Renal pelvis (tissue), 4 donors: ENCODE data around the gene CUL2. TPM values are rescaled to one million over a fixed set of nuclear protein-coding genes. Genes with fewer than 3 reads are reported as not detected.
"Not testable (repeated sequence)": the region's sequence is repeated elsewhere in the genome, so short reads cannot be mapped to it uniquely, and the experiment has no call there.

Experiments
- DNase-seq: peaks from one replicate; pipeline ENCODE4 v3.0.0-alpha.2; 2013
- polyA plus RNA-seq, 3 donors: library from polyadenylated mRNA; unstranded; fragments of 120-200 nt; gene quantifications; one replicate each; pipeline ENCODE4 v1.2.1, GENCODE V29; 2013; ENCODE audit not compliant: insufficient read length in 3 of 3

Gene CUL2
- polyA plus RNA-seq, 3 donors: 34.1 to 38.0 (median 37.9) TPM

GRCh38 chr10:35091994-35092790 lies 2.1 kb upstream of the CUL2 start:
- no peak for DNase-seq

GRCh38 chr10:35089611-35090161 lies 455 bp downstream of the CUL2 start:
- DNase-seq: peak; percentile 57

- no peak for DNase-seq
These were observed 6.9 kb downstream of the CUL2 start for GRCh38 chr10:35083242-35083641.

DNA sequence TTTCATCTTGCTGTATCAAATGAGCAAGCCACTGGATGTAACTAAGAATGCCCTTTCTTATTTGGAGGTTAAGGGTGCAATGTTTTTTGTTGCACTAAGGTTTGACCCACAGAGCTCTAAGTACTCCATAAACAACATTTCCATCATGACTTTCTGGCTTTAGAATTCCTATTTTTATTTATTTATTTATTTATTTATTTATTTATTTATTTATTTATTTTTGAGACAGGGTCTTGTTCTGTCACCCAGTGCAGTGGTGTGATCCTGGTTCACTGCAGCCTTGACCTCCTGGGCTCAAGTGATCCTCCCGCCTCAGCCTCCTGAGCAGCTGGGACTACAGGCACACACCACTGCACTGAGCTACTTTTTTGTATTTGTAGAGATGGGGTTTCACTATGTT lies 9.9 kb downstream of the CUL2 start:
- not testable (repeated sequence) for DNase-seq

GRCh38 chr10:35079763-35080162 lies 10.4 kb downstream of the CUL2 start:
- no peak for DNase-seq

DNA sequence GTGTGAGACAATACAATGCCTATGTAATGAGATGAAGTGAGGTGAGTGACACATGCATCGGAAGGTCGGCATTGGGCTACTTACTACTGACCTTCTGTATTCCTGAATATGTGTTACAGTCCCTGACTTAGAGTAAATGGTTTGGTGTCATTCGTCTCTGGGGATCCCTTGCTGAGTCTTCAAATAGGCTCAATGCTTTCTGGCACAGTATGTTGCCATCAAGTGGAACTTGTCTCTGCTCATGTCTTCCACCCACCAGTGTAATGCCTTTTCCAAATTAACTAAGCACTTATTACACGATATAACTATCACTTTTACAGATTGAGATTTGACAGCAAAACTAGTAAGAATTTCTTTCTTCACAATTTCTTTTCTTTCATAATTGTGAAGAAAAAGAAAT lies 10.9 kb downstream of the CUL2 start:
- DNase-seq: no peak

DNA sequence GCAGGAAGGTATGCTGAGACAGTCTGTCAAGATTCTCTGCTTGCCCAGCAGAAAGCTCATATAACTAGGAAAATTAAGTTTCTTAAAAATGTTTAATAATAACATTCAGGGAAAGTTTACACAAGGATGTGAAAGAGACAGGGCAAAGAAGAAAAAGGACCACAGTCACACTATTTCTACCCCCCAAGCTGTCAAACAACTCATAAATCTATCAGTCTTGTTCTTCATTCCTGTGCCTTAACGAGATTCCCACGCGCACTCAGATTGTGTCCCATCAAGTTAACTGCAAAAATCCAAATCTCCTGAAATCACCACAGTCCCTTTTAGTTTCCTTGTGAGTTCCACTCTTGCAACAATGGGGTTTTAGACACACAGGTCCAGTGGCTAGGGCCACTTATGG lies 14.9 kb downstream of the CUL2 start:
- no peak for DNase-seq

GRCh38 chr10:35074266-35074665 lies 15.9 kb downstream of the CUL2 start:
- no peak for DNase-seq

- no peak for DNase-seq
These were observed 19.6 kb downstream of the CUL2 start for GRCh38 chr10:35070521-35070920.

- DNase-seq: no peak
These were observed 26.2 kb downstream of the CUL2 start for GRCh38 chr10:35063837-35064454.

DNA sequence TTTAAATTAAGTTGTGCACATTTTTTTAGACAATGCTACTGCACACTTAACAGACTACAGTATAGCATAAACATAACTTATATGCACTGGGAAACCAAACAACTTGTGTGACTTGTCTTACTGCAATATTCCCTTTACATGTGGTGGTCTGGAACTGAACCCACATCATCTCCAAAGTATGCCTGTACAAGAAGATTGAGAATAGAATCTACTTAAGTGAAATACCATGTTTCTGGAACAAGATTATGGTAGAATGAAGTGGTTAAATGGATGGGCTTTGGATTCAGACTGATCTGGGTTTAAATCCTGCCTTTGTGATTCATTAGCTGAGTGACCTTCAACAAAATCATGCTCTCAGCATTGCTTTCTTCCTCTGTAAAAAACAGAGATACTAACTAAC lies 30.7 kb downstream of the CUL2 start:
- no peak for DNase-seq

GRCh38 chr10:35058686-35059085 lies 31.5 kb downstream of the CUL2 start:
- DNase-seq: no peak

DNA sequence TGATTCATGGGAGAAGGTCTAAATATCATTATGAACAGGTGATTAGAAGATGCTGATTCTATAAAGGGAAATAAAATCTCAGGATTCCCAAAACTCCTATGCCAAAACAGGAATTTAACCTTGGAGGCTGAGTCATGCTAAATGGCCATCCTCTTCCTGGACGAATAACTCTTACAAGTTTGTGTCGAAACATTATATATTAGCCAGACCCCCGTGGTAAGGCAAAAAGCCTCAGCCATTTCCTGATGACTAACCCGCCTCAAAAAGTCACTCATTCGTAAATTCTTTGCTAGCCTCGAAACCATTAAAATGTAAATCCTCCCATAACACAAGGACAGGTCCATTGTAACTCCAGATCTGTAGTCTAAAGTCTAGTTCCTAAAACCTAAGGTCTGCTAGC lies 32.0 kb downstream of the CUL2 start:
- DNase-seq: no peak

- no peak for DNase-seq
These were observed 33.5 kb downstream of the CUL2 start for GRCh38 chr10:35056686-35057085.

DNA sequence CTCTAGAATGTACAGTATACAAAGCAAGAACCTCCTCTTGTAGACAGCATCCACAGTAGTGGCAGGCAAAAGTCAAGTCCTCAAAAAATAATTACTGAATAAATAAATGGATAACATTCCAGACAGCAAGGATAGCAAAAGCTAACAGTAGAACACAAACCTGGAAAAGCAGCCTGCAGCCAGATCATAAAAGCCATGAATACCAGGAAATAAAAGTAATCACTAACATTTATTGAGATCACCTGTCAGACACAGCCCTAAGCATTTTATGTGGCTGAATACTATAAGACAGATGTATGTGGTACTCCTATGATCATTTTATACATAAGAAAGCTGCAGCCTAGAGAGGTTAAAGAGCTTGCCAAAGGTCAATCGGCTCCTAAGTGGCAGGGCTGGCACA lies 34.0 kb downstream of the CUL2 start:
- no peak for DNase-seq

GRCh38 chr10:35050568-35050967 lies 39.6 kb downstream of the CUL2 start:
- DNase-seq: no peak

DNA sequence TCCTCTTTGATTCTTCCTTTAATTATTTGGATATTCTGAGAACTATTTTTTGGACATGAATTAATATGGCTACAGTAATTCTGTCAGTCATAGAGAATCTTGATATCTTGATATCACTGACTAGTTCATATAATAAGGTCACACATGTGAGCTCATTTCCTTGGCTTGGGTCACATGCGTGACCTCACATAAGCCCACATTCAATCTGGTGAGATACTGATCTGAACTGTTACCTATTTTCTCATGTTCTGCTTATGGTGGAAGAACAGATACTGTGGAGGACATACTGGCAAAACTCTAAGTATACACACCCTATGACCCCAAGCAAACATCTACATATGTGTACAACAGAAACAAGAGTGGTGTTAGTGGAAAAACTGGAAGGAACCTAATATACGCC lies 44.1 kb downstream of the CUL2 start:
- no peak for DNase-seq

- DNase-seq: not testable (repeated sequence)
These were observed 44.9 kb downstream of the CUL2 start for GRCh38 chr10:35045275-35045674.

GRCh38 chr10:35043796-35044344 lies 46.3 kb downstream of the CUL2 start:
- no peak for DNase-seq

DNA sequence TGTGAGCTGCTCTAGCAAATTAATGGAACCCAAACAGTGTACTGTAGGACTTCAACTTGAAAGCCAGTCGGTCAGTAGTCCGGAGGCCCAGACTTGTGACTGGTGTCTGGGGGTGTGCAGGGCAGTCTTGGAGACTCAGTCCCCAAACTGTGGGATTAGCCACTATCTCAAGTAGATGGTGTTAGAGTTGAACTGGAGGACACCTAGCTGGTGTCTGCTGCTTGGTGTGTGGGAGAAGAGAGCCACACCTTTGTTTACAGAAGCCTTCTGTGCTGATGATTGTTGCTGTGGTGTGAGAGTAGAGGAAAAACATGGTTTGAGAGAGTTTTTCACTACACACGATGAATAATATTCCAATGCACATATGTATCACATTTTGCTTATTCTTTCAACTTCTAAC lies 47.4 kb downstream of the CUL2 start:
- DNase-seq: no peak

DNA sequence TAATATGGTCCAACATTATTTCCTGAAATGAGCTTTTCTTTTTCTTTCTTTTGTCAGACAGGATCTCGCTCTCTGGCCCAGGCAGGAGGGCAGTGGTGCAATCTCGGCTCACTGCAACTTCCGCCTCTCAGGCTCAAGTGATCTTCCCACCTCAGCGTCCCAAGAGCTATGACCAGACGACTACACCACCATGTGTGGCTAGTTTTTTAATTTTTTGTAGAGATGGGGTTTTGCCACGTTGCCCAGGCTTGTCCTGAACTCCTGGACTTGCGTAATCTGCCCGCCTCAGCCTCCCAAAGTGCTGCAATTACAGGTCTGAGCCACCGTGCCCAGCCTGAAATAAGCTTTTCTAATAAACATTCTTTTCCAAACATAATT lies 48.6 kb downstream of the CUL2 start:
- no peak for DNase-seq

DNA sequence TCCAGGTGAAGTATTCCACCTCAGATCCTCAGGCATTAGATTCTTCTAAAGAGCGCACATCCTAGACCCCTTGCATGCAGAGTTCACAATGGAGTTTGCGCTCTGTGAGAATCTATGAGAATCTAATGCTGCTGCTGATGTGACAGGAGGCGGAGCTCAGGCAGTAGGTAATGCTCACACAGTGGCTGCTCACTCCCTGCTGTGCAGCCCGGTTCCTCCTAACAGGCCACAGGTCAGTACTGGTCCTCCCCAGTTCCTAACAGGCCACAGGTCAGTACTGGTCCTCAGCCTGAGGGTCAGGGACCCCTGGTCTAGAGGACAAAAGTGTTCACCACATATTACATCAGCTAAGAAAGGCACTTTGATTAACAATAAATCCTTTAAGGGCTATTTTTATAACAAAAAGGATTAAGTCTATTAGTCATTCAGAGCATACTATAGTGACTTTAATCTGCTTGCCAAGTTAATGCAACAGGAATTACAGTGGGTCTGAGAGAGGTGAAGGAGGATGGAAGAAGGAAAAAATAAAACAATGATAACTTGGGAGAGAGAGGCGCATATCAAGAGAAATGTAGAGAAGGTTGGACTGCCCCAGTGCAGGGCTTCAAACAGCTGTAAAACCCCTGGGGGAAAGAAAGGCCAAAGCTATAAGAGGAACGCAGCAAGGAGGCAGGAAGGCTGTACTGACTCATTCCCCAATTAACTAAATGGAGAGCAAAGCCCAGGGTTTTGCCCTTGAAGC lies 49.2 kb downstream of the CUL2 start:
- DNase-seq: no peak
